GM19238 (cell line): ENCODE results near the gene ABLIM2.
"Not testable (repeated sequence)": the region's sequence is repeated elsewhere in the genome, so short reads cannot be mapped to it uniquely, and the experiment has no call there.

Source experiments
- DNase-seq: peaks from one replicate; pipeline ENCODE4 v3.0.0; 2011; ENCODE audit warnings: low spot score; ENCODE audit not compliant: insufficient read length

The ABLIM2 gene

DNA sequence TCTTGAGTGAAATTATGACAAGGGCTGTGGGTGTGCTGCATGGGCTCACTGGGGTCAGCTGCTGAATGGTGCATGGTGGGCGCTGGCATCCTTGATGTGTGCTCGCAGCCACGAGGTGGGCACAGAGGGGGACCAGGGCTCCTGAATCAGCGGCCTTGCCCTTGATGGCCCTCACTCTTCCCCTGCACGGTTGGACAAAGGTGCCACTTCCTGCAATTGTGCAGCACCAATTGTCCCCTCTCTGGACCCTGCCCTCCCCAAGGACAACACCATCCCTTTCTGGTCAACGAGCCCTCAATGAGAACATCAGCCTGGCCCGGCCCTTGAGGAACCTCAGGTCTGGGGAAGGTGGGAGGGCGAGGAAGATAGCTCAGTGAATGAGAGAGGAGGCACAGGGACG is 16.1 kb downstream of the ABLIM2 start:
- DNase-seq, result no peak

DNA sequence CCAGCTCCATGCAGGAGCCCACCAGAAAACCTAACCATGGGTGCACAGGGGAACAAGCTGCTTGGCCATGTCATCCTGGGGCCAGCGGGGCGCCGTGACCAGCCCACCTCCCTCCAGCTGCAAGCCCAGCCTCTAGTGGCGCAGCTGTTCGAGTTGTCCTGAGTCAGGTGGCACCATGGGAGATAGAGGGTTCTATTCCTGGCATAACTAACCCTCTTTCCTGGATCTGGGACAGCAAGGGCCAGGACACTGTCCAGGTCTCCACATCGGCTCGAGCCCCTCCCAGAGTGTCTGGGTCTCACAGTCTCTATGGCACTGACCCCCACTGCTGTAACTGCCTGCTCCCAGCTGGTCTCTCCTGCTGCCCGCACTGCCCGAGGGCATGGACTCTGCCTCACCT is 16.7 kb downstream of the ABLIM2 start:
- DNase-seq, result no peak

DNA sequence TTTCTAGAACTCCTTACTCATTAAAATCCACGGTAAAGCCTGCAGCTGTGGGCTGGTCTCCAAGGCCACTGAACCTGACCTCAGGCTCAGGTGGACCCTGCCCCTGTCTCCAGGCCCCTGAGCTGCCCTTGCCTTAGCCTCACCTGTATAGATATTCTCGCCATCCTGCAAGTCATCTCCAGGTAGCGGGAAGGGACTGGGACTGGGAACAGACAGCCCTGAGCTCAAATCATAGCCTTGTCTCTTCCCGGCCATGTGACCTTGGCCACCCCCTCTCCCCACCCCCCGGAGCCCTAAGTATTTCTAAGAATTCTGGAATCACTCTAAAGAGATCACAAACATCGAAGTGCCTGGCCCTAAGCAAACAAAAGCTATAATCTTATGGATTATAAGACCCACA is 17.7 kb downstream of the ABLIM2 start:
- no peak for DNase-seq

DNA sequence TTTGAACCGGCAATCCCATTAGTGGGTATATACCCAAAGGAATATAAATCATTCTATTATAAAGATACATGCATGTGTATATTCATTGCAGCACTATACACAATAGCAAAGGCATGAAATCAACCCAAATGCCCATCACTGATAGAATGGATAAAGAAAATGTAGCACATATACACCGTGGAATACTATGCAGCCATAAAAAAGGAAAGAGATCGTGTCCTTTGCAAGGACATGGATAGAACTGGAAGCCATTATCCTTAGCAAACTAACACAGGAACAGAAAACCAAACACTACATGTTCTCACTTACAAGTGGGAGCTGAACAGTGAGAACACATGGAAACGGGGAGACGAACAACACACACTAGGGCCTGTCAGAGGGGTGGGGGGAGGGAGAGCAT is 18.9 kb downstream of the ABLIM2 start:
- not testable (repeated sequence) for DNase-seq

DNA sequence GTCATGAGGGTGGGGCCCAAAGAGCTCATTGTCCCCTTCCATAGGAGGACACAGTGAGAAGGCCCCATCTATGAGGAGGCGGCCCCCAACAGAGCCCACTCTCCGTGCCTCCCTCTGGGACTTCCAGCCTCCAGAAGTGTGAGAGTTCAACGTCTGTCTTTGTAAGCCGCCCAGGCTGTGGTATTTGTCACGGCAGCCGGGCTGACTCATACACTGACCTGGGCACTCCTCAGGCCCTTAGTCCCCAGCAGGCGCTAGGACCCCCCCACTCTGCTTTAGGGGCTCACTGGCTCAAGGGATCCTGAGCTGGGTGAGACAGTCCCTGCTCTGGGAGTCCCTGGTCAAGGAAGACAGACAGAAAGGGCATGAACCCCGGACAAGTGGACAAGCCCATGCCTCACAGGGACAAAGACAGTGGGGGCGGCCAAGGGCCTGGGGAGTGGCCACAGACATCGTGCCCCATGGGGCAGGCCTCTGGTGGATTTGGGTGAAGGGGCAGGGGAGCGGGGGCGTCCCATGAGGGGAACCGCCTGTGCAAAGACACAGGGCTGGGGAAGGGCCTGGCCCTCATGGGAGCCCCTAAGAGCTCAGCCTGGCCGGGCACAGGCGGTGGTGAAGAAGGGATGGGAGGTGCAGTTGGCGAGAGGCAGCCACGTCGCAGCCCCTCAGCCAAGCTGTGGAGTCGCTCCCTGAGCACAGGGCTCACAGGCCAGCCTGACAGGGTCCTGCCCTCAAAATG is 21.5 kb downstream of the ABLIM2 start:
- DNase-seq, result no peak

DNA sequence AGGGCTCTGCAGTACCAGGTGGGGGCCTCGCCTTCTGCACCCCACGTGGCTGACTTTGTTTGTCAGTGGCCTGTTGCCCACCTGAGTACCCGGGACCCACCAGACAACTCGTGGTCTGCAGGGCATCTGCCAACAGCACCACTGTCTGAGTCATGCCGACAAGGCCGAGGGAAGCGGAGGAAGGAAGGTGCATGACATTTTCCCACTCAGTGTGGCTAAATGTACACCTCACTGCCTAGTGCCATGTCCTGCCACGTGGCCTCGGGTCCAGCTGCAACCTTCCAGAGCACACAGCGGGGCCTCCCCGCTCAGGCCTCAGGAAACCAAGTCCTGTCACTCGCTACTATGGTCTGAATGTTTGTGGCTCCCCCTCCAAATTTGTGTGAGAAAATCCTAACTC is 22.1 kb downstream of the ABLIM2 start:
- DNase-seq, result no peak

DNA sequence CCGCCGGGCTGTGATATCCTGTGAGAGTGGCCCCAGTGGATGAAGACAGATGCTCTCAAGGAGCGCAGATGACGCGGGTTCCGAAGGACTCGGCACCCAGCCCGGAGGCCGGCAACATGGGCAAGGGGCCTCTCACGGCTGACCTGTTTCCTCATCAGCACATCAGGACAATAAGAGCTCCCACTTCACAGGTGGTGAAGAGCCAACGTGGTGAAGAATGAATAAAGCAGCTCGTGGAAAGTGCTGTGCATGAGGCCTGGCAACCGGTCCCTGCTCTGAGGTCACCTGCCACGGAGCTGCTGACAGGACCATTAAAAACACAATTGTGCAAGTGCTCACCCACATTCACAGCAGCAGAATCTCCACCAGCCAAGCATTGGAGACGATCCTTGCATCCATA is 22.9 kb downstream of the ABLIM2 start:
- DNase-seq, result no peak

DNA sequence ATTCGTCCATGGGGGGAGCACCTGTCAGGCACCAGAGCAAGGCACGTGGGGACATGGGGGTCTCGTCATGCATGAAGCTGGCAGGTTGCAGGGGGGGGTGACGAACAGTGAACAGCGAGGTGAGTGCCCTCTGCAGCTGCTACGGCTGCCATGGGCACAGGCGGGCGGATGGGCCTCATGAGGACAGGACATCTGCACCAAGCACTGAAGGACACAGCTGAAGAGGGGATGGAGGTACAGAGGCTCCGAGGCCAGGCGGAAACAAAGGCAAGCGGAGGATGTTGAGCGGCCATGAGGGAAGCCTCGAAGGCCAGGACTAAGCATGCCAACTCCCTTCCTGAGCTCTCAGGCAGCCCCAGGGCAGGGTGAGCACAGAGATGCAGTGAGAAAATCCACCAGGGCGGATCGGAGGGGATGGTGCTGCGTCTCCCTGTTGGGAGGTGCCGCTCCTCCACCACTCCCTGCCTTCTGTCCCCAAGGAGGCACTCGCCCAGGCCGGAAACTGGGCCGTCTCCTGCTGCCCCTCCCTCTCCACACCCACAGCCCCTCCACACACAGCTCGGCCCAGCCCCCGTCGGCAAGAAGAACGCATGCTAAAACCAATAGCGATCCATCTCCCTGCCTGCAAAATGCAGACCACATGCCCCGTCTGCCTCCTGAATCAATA is 24.6 kb downstream of the ABLIM2 start:
- DNase-seq, result no peak

DNA sequence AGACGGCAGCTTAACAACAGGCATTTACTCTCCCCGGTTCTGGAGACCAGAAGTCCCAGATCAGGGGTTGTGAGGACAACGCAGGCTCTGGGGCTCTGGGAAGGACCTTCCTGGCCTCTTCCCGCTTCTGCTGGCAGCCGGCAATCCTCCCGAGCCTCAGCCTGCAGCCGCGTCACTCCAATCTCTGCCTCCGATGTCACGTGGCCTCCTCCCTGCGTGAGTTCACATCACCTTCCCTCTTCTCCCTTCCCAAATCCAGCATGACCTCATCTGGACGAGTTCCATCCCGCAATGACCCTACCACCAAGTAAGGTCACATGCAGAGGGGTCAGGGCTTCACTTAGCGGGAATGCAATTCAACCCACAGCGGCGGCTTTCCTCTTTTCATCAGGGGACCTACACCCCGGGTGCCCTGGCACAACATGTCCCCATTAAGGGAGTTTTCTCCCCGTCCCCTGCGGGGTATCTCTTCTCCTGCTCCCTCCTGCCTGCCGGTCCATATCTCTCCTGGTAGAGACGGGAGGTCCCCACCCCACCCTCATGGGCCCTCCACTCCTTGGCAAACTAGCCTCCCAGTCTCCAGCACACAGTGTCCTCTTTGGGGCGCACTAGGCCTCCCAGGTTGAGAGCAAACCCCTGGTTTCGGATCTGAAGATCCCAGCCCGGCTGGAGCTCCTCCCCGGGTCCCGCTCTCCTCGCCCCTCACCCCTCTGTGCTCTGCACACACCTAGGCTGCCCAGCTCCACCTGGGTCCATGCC is 25.5 kb downstream of the ABLIM2 start:
- no peak for DNase-seq

DNA sequence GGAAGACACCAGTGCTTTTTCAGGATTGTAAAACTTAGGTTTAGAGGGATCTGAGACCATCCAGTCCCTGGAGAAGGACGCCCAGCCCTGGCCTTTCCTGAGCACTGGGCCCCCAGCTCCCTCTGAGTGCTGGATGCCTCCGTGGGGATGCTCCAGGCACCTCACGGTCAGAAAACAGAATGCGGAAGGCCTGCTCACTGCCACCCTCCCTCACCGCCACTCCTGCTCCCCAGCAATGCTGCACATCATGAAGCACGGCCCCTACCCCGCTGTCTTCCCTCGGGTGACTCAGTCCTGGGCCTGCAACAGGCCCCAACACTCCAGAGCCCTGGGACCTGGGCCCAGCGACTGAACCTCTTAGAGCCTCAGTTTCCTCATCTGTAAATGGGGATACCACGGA is 26.2 kb downstream of the ABLIM2 start:
- no peak for DNase-seq

DNA sequence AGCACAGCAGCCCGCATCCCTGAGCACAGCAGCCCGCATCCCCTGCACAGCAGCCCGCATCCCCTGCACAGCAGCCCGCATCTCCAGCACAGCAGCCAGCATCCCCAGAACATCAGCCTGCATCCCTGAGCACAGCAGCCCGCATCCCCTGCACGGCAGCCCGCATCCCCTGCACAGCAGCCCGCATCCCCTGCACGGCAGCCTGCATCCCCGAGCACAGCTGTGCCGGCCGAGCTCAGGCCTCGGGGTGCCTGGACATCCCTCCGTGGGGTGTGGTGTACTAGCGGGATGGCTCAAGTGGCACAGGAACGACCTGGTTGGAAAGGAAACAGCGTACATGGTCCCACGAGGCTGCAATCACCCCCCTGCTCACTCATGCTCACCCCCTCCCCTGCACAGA is 26.8 kb downstream of the ABLIM2 start:
- no peak for DNase-seq

DNA sequence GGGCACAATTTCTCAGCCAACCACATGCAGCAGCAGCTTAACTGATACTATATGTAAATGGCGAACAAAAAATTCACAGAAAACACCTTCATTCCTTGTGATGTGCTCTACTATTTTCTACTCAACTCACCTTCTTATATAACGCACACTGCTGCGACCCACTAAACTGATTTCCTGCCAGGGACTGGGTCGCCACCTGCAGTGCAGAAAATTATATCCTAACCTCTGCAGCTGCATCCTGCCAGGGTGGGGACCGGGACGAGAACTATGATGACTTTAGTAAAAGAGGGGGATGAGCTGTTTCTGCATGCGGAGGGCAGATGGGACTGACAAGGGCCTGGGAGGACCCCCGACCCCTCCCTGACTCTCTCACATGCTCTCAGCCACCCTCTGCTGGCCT is 27.4 kb downstream of the ABLIM2 start:
- DNase-seq, result no peak

DNA sequence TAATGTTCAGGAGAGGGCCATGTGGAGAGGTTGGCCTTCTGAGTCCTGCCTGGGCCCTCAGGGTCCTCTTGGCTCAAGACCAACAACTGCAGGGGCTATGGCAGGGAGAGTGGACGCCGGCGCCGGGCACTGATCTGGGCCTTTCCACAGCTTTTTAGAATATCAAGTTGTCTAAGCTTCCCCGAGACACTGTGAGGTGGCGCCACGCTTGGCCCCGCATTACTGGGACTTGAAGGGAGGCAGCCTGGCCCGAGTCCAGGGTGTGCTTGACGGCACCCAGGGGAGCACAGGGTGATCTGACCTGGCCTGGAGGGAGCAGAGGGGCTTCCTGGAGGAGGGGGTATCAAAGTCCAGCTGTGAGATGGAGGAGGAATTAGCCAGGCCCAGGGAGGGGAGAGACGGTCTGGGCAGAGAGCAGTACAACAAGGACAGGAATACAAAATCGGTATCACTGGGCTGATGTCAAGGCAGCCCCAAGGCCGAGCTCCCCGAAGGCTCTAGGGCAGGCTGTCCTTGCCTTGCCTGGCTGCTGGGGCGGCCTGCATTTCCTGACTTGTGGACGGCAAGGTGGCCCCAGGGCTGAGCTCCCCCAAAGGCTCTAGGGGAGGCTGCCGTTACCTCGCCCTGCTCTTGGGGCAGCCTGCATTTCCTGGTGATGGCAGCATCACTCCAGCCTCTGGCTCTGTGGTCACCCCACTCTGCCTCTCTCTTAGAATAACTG is 28.1 kb downstream of the ABLIM2 start:
- DNase-seq, result no peak

DNA sequence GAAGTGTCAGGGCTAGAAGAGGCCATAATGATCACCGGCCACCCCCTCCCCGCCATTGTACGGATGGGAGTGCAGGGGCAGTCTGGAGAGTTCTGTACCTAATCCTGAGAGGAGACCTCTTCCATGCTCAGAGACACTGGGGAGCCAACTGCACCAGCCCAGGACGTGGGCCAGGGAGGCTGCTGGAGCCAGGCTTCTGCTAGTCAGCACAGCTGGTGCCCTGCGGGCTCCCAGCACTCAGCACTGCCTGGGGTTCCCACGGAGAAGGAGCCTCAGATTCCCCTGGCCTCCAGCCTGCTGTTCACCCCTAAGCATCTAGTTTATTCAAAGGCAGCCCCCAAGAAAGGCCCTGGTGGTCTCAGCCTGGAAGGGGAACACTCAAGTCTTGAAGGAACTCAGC is 28.8 kb downstream of the ABLIM2 start:
- DNase-seq, result no peak

DNA sequence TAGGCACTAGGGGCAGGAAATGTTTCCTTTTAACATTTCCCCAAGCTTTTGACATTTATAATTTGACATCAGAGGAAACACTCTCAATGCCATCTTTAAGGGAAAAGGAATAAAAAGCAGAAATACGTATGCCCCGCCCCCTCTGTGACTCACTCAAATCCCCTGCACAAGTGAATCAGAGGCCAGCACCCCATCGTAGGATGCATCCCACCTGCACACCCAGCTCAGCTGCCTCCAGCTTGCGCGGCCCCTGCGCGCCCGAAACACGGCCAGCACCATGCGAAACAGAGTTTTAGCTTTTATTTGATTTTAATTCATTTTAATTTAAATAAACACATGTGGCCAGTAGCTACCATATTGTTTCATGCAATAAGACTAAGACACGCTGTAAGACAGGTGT is 29.5 kb downstream of the ABLIM2 start:
- no peak for DNase-seq

DNA sequence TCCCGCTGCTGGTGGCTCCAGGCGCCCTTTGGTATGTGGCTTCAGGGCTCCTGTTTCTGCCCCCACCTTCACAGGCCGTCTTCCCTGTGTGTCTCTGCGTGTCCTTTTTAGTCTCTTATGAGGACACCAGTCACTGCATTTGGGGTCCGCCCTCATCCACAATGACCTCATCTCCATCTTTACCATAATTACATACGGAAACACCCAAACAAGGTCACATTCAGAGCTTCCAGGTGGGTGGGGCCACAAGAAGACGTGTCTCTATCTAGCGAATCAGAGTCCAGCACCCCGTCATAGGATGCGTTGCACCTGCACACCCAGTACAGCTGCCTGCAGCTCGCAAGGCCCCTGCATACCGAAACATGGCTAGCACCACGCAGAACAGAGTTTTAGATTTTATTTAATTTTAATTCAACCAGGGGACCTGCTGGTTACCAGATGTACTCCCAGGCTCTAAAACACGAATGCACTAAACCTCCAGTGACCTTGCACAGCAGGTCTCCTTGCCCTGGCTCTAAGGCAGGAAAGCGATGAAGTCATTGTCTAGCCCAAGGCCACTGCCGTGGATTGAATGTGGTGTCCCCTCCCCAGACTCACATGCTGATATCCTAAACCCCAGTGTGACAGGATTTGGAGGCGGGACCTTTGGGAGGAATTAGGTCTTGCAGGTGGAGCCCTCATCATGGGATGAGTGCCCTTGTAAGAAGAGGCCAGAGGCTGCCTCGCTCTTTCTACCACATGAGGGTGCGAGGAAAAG is 30.3 kb downstream of the ABLIM2 start:
- no peak for DNase-seq

DNA sequence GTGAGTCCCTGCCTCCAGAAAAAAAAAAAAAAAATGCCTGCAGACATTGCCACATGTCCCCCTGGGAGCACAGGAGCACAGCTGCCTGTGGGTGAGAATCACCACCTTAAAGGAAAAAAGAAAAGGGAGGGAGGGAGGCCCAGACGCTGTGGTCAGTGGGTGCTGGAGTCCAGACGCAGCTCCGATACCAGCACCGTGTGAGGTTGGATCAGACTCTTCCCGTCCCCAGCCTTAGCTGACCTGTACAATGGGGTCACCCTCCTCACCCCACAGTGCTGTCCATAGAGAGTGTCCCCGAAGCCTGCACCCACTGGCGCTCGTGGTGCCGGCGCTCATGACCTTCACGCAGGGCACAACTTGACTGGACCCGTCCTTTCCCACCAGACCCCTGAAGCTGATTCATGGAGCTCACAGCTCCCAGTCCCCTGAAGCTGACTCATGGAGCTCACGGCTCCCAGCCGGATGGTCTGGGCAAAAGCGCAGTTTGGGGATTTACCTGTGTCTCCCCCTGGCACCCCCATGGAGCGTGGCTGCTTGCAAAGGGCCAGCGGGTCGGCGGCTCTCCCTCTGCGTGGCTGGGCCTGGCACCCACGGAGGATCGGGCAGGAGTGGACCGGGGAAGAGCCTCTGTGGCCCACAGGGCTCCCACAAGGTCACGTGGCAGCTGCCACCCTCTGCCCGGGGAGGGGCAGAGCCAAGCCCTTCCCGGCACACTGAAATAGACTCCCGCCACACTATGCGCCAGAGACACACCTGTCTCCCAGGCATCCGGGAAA is 31.4 kb downstream of the ABLIM2 start:
- no peak for DNase-seq

DNA sequence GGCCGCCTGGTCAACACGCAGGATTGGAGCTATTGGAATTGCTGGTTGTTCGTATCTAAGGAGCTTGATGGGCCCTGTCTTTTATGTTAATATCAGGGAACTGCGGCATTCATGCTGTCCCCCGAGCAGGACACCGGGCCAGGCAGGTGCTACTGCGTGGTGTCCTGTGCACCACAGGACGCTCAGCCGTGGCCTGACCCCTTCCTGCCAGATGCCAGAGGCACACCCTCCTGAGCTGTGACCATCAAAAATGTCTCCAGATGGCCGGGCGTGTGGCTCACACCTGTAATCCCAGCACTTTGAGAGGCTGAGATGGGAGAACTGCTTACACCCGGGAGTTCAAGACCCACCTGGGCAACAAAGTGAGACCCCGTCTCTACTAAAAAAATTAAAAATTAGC is 32.1 kb downstream of the ABLIM2 start:
- no peak for DNase-seq

DNA sequence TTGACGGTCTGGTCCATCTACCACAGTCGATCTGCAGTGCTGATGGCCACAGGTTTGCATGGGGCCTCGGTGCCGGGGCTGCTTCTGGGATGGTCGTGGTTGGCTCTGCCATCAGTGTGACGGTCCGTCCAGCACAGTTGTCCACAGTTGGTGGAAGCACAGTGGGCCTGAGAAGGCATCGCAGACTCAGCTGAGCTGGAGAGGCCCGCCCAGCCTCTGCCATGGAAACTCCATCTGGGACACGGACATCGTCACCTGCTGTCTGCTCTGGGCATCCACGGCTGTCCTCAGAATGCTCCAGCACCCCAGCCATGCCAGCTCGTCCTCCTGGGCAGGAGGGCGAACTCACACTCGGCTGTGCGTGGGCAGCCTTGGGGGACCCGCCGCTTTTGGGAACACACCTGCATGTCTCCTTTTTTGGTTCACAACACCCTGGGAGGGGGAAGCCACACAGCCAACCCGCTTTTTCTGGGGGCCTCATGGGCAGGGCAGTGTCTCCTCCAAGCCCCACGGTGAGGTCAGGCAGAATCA is 33.0 kb downstream of the ABLIM2 start:
- DNase-seq, result no peak

DNA sequence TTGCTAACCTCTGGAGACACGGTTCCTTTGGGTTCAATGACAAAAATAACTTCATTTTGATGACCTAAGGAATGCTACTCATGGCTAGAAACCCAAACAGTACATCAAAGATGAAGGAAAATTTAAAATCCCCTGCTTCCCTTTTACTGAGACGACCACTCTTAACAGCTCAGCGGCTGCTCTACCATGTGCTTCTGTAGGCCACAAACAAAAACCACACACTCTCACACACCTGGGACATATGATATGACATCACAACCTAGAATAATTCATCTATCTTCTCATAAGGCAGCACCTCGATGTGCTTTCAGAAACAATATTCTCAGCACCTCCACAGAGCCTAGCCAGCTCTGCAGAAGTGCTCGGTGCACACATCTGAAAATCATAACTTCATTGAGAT is 34.7 kb downstream of the ABLIM2 start:
- no peak for DNase-seq
